DMS79 (cell line): Measurements from ENCODE around the gene PDE2A.
A peak's percentile ranks its signal among the peaks of the same experiment; 100 is the strongest.

ENCODE experiments used
- DNase-seq: peaks from one replicate; lab custom pipeline; 2025; lab: John Stamatoyannopoulos, UW

The PDE2A gene

GRCh38 chr11:72682858-72683243 is 8.6 kb upstream of the PDE2A start:
- DNase-seq: no peak

GRCh38 chr11:72682238-72682857 is 8.1 kb upstream of the PDE2A start:
- no peak for DNase-seq

GRCh38 chr11:72681226-72682153 is 7.3 kb upstream of the PDE2A start:
- peak; percentile 52 for DNase-seq

- no peak for DNase-seq
These were observed 6.5 kb upstream of the PDE2A start for GRCh38 chr11:72680624-72681158.

GRCh38 chr11:72679869-72680268 is 5.6 kb upstream of the PDE2A start:
- no peak for DNase-seq

- no peak for DNase-seq
These were observed 4.3 kb upstream of the PDE2A start for GRCh38 chr11:72678524-72678923.

GRCh38 chr11:72676861-72677341 is 2.7 kb upstream of the PDE2A start:
- no peak for DNase-seq

- DNase-seq: no peak
These were observed 999 bp upstream of the PDE2A start for GRCh38 chr11:72675221-72675620.

- DNase-seq: no peak
These were observed 809 bp downstream of the PDE2A start for GRCh38 chr11:72673284-72673942.

GRCh38 chr11:72672597-72673238 is 1.5 kb downstream of the PDE2A start:
- DNase-seq: no peak

GRCh38 chr11:72671152-72672099 is 2.8 kb downstream of the PDE2A start:
- no peak for DNase-seq

- no peak for DNase-seq
These were observed 4.2 kb downstream of the PDE2A start for GRCh38 chr11:72670041-72670440.

GRCh38 chr11:72669527-72669926 is 4.7 kb downstream of the PDE2A start:
- no peak for DNase-seq

GRCh38 chr11:72668629-72669347 is 5.4 kb downstream of the PDE2A start:
- DNase-seq: no peak

- DNase-seq: no peak
These were observed 8.2 kb downstream of the PDE2A start for GRCh38 chr11:72665911-72666472.

- no peak for DNase-seq
These were observed 12.2 kb downstream of the PDE2A start for GRCh38 chr11:72662036-72662435.

- no peak for DNase-seq
These were observed 12.7 kb downstream of the PDE2A start for GRCh38 chr11:72661486-72661885.

GRCh38 chr11:72658989-72659640 is 15.1 kb downstream of the PDE2A start:
- DNase-seq: no peak

- DNase-seq: no peak
These were observed 16.7 kb downstream of the PDE2A start for GRCh38 chr11:72657411-72658100.
